GM18517 (cell line): ENCODE measurements around the gene LRMDA.

Experiments
- ATAC-seq: cut with Tn5 transposase; IDR thresholded peaks from one replicate; pipeline ENCODE4 v1.9.1; 2021; ENCODE audit warnings: mild to moderate bottlenecking, moderate library complexity; ENCODE audit not compliant: unreplicated experiment

The LRMDA gene

GRCh38 chr10:75883081-75884072, 452.0 kb downstream of the LRMDA start:
- no peak for ATAC-seq

GRCh38 chr10:75884808-75885207, 453.4 kb downstream of the LRMDA start:
- ATAC-seq = no peak

- ATAC-seq = no peak
Measured at GRCh38 chr10:75887369-75887768, 455.9 kb downstream of the LRMDA start.

- ATAC-seq = no peak
Measured at GRCh38 chr10:75887992-75888680, 456.7 kb downstream of the LRMDA start.

GRCh38 chr10:75889051-75889450, 457.6 kb downstream of the LRMDA start:
- no peak for ATAC-seq

GRCh38 chr10:75894761-75895160, 463.3 kb downstream of the LRMDA start:
- ATAC-seq = no peak

GRCh38 chr10:75895259-75895658, 463.8 kb downstream of the LRMDA start:
- ATAC-seq = no peak

GRCh38 chr10:75899816-75900390, 468.5 kb downstream of the LRMDA start:
- ATAC-seq = no peak

- no peak for ATAC-seq
Measured at GRCh38 chr10:75902816-75903215, 471.4 kb downstream of the LRMDA start.

- ATAC-seq = no peak
Measured at GRCh38 chr10:75904499-75905283, 473.3 kb downstream of the LRMDA start.

GRCh38 chr10:75905490-75905889, 474.1 kb downstream of the LRMDA start:
- no peak for ATAC-seq

GRCh38 chr10:75910032-75910431, 478.6 kb downstream of the LRMDA start:
- ATAC-seq = no peak

- no peak for ATAC-seq
Measured at GRCh38 chr10:75911426-75911825, 480.0 kb downstream of the LRMDA start.

GRCh38 chr10:75916906-75917305, 485.5 kb downstream of the LRMDA start:
- no peak for ATAC-seq

- ATAC-seq = no peak
Measured at GRCh38 chr10:75919913-75920312, 488.5 kb downstream of the LRMDA start.

GRCh38 chr10:75922435-75922834, 491.0 kb downstream of the LRMDA start:
- ATAC-seq = no peak

- ATAC-seq = no peak
Measured at GRCh38 chr10:75924309-75924902, 493.0 kb downstream of the LRMDA start.

- ATAC-seq = no peak
Measured at GRCh38 chr10:75925999-75926398, 494.6 kb downstream of the LRMDA start.

- no peak for ATAC-seq
Measured at GRCh38 chr10:75926763-75927162, 495.3 kb downstream of the LRMDA start.

GRCh38 chr10:75928231-75928630, 496.8 kb downstream of the LRMDA start:
- ATAC-seq = no peak
